CD4-positive, alpha-beta T cell (primary cell): ENCODE measurements around the gene CHST12. TPM values are rescaled to one million over a fixed set of nuclear protein-coding genes. Genes with fewer than 3 reads are reported as not detected.
"Not testable (repeated sequence)": the region's sequence is repeated elsewhere in the genome, so short reads cannot be mapped to it uniquely, and the experiment has no call there.

Experiments used
- ATAC-seq: fragments of 200-7000 bp; cut with Tn5 transposase; one replicate; pipeline ENCODE4 v1.10.0; 2022; ENCODE audit warnings: mild to moderate bottlenecking; ENCODE audit not compliant: poor library complexity
- CTCF ChIA-PET: fragments of 350-600 bp; sonication (Branson Sonifier 250); formaldehyde crosslinking; loops from one replicate; lab custom pipeline; 2021; ENCODE audit warnings: antibody characterized with exemption, inconsistent platforms; lab: Charles Lee
- POLR2A ChIA-PET: fragments of 350-600 bp; sonication (Branson Sonifier 250); formaldehyde crosslinking; loops from one replicate; lab custom pipeline; 2021; ENCODE audit warnings: antibody characterized with exemption, inconsistent platforms; lab: Charles Lee
- DNase-seq, 14 experiments: peaks; one replicate each; pipeline ENCODE4 v3.0.0-alpha.2; 2013 to 2020; ENCODE audit warnings: mixed read lengths in 2 of 14
- H3K27ac ChIP-seq, 2 donors: one replicate each; pipeline versions ENCODE4 v1.5.1 to v1.7.0; 2013; ENCODE audit warnings: low read length in 2 of 2, low read depth in 1 of 2, mild to moderate bottlenecking in 1 of 2
- H3K27me3 ChIP-seq, 2 experiments: 1 replicate in 1 of 2; 2 replicates in 1 of 2; pipeline versions ENCODE4 v1.6.1 to v1.7.0; 2013; ENCODE audit warnings: low read length in 2 of 2, control low read depth in 1 of 2, mild to moderate bottlenecking in 1 of 2, moderate library complexity in 1 of 2; ENCODE audit not compliant: insufficient read depth in 2 of 2, control insufficient read depth in 1 of 2
- H3K36me3 ChIP-seq: one replicate; pipeline ENCODE4 v1.6.1; 2013; ENCODE audit warnings: low read length, control low read depth; ENCODE audit not compliant: insufficient read depth
- H3K4me1 ChIP-seq: one replicate; pipeline ENCODE4 v1.6.1; 2013; ENCODE audit warnings: low read length, control low read depth; ENCODE audit not compliant: insufficient read depth
- H3K4me3 ChIP-seq: one replicate; pipeline ENCODE4 v1.5.1; 2013; ENCODE audit warnings: mild to moderate bottlenecking, low read length, moderate library complexity
- H3K9me3 ChIP-seq, 2 experiments: 1 replicate in 1 of 2; 2 replicates in 1 of 2; pipeline versions ENCODE4 v1.6.1 to v1.7.0; 2013; ENCODE audit warnings: low read length in 2 of 2, mild to moderate bottlenecking in 2 of 2, control low read depth in 1 of 2, moderate library complexity in 1 of 2; ENCODE audit not compliant: control insufficient read depth in 1 of 2, insufficient read depth in 1 of 2
- H3K27ac Mint-ChIP-seq: one replicate; pipeline ENCODE4 v1.8.0; 2020; ENCODE audit warnings: mixed read lengths
- H3K27me3 Mint-ChIP-seq: one replicate; pipeline ENCODE4 v1.8.0; 2021; ENCODE audit warnings: mixed read lengths
- H3K36me3 Mint-ChIP-seq: one replicate; pipeline ENCODE4 v1.8.0; 2021; ENCODE audit warnings: low read depth, mixed read lengths
- H3K4me1 Mint-ChIP-seq: one replicate; pipeline ENCODE4 v1.8.0; 2021; ENCODE audit warnings: low read depth, mixed read lengths
- H3K4me3 Mint-ChIP-seq: one replicate; pipeline ENCODE4 v1.8.0; 2020; ENCODE audit warnings: mild to moderate bottlenecking, mixed read lengths
- H3K9me3 Mint-ChIP-seq: one replicate; pipeline ENCODE4 v1.8.0; 2020; ENCODE audit warnings: mixed read lengths
- CTCF ChIP-seq: fragments of 200-600 bp; IDR thresholded peaks from one replicate; pipeline ENCODE4 v1.8.0; 2022; ENCODE audit warnings: antibody characterized with exemption, mild to moderate bottlenecking
- intact Hi-C, 2 experiments: fragments of 100-400 bp; cut with DNase I in 1 of 2; cut with micrococcal nuclease in 1 of 2; formaldehyde crosslinking; loops; one replicate each; pipeline versions ENCODE4 v1.15.1 to v1.9.0; 2023 to 2025; cut with DNase I, micrococcal nuclease
- total RNA-seq, 174 experiments: library from RNA in 2 of 174; stranded (reverse) in 2 of 174; gene quantifications; one replicate each; pipeline ENCODE4 v1.2.3 and lab custom pipeline; 2021 to 2026

Gene CHST12
- total RNA-seq, 2 experiments from 2014 or later: 6.6 to 8.6 TPM

- Histone ChIP-seq H3K27me3 (no peaks in the 10 kb centered on the region), H3K9me3 (peaks cover 0 to 4% of the 10 kb centered on the region in 2 experiments), H3K36me3 (peaks cover 26% of the 10 kb centered on the region), H3K4me3 (no peak overlapping the region), H3K4me1 (no peaks in the 10 kb centered on the region), H3K27ac (no peak overlapping the region)
- Mint-ChIP-seq H3K27ac (no peak overlapping the region), H3K9me3 (no peaks in the 10 kb centered on the region), H3K4me3 (no peak overlapping the region), H3K27me3 (no peaks in the 10 kb centered on the region), H3K4me1 (no peaks in the 10 kb centered on the region), H3K36me3 (peaks cover 23% of the 10 kb centered on the region)
- ChIA-PET CTCF (no interaction called here), POLR2A (interaction anchor here (0.6 to 1.7 kb wide), 2 partner anchors 31 to 63 kb away, joined by 3 to 8 read pairs; partner anchors contain the start of gene EIF3B)
- DNase-seq: peak in 1 of 14 experiments; percentile 21
- no peak for TF ChIP-seq CTCF
- ATAC-seq: no peak
- intact Hi-C loops: no loop called here
Measured at GRCh38 chr7:2384354-2385243, 18.8 kb upstream of the CHST12 start.

GRCh38 chr7:2386122-2386521 is 17.3 kb upstream of the CHST12 start:
- H3K9me3 ChIP-seq, CTCF ChIA-PET, H3K4me1 ChIP-seq, H3K4me1 Mint-ChIP-seq, H3K27ac Mint-ChIP-seq, H3K27me3 Mint-ChIP-seq, H3K4me3 Mint-ChIP-seq, ATAC-seq, DNase-seq, H3K27me3 ChIP-seq, POLR2A ChIA-PET, H3K9me3 Mint-ChIP-seq, H3K4me3 ChIP-seq, H3K27ac ChIP-seq, H3K36me3 Mint-ChIP-seq, intact Hi-C loops: not testable (repeated sequence)
- peaks cover 11% of the 10 kb centered on the region for H3K36me3 ChIP-seq

GRCh38 chr7:2386964-2387669 is 16.3 kb upstream of the CHST12 start:
- CTCF ChIA-PET: no interaction called here
- Histone ChIP-seq H3K4me1 (no peaks in the 10 kb centered on the region), H3K27me3 (no peaks in the 10 kb centered on the region), H3K27ac (no peak overlapping the region), H3K36me3 (peaks cover 3% of the 10 kb centered on the region), H3K9me3 (peaks cover 0 to 5% of the 10 kb centered on the region in 2 experiments), H3K4me3 (no peak overlapping the region)
- Mint-ChIP-seq H3K4me3 (no peak overlapping the region), H3K27me3 (no peaks in the 10 kb centered on the region), H3K36me3 (no peaks in the 10 kb centered on the region), H3K9me3 (no peaks in the 10 kb centered on the region), H3K4me1 (no peaks in the 10 kb centered on the region), H3K27ac (no peak overlapping the region)
- no peak for TF ChIP-seq CTCF
- ATAC-seq: no peak
- intact Hi-C loops: no loop called here
- POLR2A ChIA-PET: no interaction called here
- no peak for DNase-seq
